Smooth muscle cell (in vitro differentiated cells): Measurements from ENCODE around the gene PRF1. TPM values are rescaled to one million over a fixed set of nuclear protein-coding genes. Genes with fewer than 3 reads are reported as not detected.
A peak's percentile ranks its signal among the peaks of the same experiment; 100 is the strongest.

ENCODE experiments used
- DNase-seq: peaks from one replicate; lab custom pipeline; 2025; ENCODE audit not compliant: unreplicated experiment; lab: John Stamatoyannopoulos, UW
- H2AFZ ChIP-seq: fragments of 200-600 bp; sonication (generic); 2 replicates; pipeline ENCODE4 v1.6.0; 2016; ENCODE audit warnings: antibody characterized with exemption, low read depth, mild to moderate bottlenecking
- H3F3A ChIP-seq: fragments of 200-600 bp; sonication (generic); 2 replicates; pipeline ENCODE4 v1.6.0; 2017; ENCODE audit warnings: antibody characterized with exemption, low read depth
- H3K27ac ChIP-seq: fragments of 200-600 bp; sonication (generic); 2 replicates; pipeline ENCODE4 v1.5.1; 2016; ENCODE audit warnings: low read depth, mild to moderate bottlenecking
- H3K27me3 ChIP-seq: fragments of 200-600 bp; sonication (generic); 2 replicates; pipeline ENCODE4 v1.6.1; 2016; ENCODE audit warnings: low read depth, mild to moderate bottlenecking
- H3K36me3 ChIP-seq: fragments of 200-600 bp; sonication (generic); 2 replicates; pipeline ENCODE4 v1.5.1; 2016; ENCODE audit warnings: low read depth
- H3K4me1 ChIP-seq: fragments of 200-600 bp; sonication (generic); 2 replicates; pipeline ENCODE4 v1.5.1; 2016; ENCODE audit warnings: low read depth
- H3K4me2 ChIP-seq: fragments of 200-600 bp; sonication (generic); 2 replicates; pipeline ENCODE4 v1.6.0; 2016; ENCODE audit warnings: mild to moderate bottlenecking
- H3K4me3 ChIP-seq: fragments of 200-600 bp; sonication (generic); 2 replicates; pipeline ENCODE4 v1.5.1; 2016; ENCODE audit warnings: mild to moderate bottlenecking
- H3K79me2 ChIP-seq: fragments of 200-600 bp; sonication (generic); 2 replicates; pipeline ENCODE4 v1.6.0; 2016; ENCODE audit warnings: low read depth, mild to moderate bottlenecking
- H3K9ac ChIP-seq: fragments of 200-600 bp; sonication (generic); 2 replicates; pipeline ENCODE4 v1.6.0; 2016; ENCODE audit warnings: low read depth
- H3K9me3 ChIP-seq: fragments of 200-600 bp; sonication (generic); replicated peaks from 2 replicates; pipeline ENCODE4 v1.5.1; 2016; ENCODE audit warnings: low read depth
- H4K20me1 ChIP-seq: fragments of 200-600 bp; sonication (generic); 2 replicates; pipeline ENCODE4 v1.6.0; 2016; ENCODE audit warnings: low read depth
- WGBS: methylation state at CpG from one replicate; pipeline ENCODE4 v1.1.7; 2016; ENCODE audit warnings: low lambda C conversion rate; 5-methylcytosine and 5-hydroxymethylcytosine counted together
- polyA plus RNA-seq: library from polyadenylated mRNA; unstranded; fragments of >200 nt; fragmentation: Nextera tagmentation; extraction: Ambion mirVana; gene quantifications from 2 replicates; pipeline ENCODE4 v1.2.1, GENCODE V29; 2016
- total RNA-seq: library from RNA; depleted of rRNA; stranded (reverse); fragments of >200 nt; gene quantifications from 2 replicates; pipeline ENCODE4 v1.2.3, GENCODE V29; 2014
- TF ChIP-seq, protein P1 (sequence below): fragments of 200-600 bp; sonication (generic); IDR thresholded peaks from 2 replicates; pipeline ENCODE4 v1.5.1; 2017; ENCODE audit warnings: borderline replicate concordance, mild to moderate bottlenecking, antibody characterized with exemption; ENCODE audit not compliant: insufficient read depth, poor library complexity, severe bottlenecking

Gene PRF1
- total RNA-seq (not detected in 2 replicates), polyA plus RNA-seq (not detected in 2 replicates)

DNA sequence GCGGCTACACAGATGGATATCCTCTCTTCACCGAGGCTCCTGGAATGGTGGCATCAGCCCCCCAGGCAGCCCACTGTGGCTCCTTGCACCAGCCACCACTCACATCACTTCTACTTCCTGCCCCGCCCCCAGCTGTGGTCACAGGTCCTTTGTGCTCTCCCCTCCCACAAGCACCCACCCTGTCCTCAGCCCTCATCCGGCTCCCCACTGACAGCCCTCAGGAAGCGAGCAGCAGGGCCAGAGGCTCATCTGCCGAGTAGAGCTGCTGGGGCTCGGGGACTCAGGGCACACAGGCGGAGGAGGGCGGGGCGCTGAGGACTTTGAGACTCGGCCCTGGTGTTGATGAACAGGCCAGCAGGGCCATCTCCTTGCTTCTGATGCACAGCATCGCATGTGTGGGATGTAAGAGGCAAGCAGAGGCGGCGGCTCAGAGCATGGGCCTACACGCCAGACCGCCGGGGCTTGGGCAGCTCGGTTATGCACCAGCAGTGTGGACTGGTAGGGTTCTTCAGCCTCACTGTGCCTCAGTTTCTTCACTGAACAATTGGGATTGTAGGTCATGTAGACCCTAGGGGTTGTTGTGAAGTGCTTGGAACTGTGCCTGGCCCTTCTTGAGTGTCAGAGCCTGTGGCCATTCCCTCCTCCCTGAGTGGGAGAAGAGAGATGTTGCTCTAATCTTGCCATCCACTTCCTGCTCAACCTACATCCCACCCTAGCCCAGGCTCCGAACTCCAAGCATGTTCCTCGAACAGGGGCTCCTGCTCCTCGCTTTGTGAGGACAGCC lies at the start of gene PRF1:
PRF1 (minus strand) TSS at position 77 of the 784 bp plus-strand sequence. CDS start 1,839 bp downstream, outside the sequence.
- TF ChIP-seq, protein P1, sequence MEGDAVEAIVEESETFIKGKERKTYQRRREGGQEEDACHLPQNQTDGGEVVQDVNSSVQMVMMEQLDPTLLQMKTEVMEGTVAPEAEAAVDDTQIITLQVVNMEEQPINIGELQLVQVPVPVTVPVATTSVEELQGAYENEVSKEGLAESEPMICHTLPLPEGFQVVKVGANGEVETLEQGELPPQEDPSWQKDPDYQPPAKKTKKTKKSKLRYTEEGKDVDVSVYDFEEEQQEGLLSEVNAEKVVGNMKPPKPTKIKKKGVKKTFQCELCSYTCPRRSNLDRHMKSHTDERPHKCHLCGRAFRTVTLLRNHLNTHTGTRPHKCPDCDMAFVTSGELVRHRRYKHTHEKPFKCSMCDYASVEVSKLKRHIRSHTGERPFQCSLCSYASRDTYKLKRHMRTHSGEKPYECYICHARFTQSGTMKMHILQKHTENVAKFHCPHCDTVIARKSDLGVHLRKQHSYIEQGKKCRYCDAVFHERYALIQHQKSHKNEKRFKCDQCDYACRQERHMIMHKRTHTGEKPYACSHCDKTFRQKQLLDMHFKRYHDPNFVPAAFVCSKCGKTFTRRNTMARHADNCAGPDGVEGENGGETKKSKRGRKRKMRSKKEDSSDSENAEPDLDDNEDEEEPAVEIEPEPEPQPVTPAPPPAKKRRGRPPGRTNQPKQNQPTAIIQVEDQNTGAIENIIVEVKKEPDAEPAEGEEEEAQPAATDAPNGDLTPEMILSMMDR: no peak
- no peak within 1 kb of the TSS for H3K27ac ChIP-seq
- no peak for DNase-seq

DNA sequence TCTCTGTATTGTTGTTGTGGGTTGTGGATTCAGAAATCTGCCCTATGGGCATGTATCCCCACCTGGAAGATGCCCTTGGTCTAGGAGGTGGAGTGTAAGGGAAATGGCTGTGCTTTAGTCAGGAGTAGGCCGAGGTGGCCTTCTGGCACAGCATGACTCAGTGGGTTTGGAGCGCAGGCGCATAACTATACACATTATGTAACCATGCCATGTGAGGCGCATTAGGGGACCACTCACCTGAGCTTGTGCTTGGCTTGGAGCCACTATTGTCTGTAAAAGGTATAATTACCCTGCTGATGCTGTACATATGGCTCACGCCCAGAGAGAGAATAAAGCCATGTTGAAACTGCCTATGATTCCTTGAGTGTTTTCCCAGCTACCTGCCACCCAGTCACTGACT lies 49.1 kb upstream of the PRF1 start:
- DNase-seq: no peak
- no peak overlapping the region for H3K9ac ChIP-seq
- no peak overlapping the region for H3K4me3 ChIP-seq
- no peak overlapping the region for H2AFZ ChIP-seq
- 96% methylated on average over 5 of the region's 5 CpGs for WGBS
- peaks cover 12% of the 10 kb centered on the region for H3F3A ChIP-seq
- no peaks in the 10 kb centered on the region for H3K9me3 ChIP-seq
- H3K4me1 ChIP-seq: no peaks in the 10 kb centered on the region
- peak overlapping the region; percentile 42 for H3K27ac ChIP-seq
- H3K79me2 ChIP-seq: no peaks in the 10 kb centered on the region
- no peaks in the 10 kb centered on the region for H3K36me3 ChIP-seq
- no peak overlapping the region for H3K4me2 ChIP-seq
- H4K20me1 ChIP-seq: no peaks in the 10 kb centered on the region
- TF ChIP-seq, protein P1: no peak
- H3K27me3 ChIP-seq: no peaks in the 10 kb centered on the region

More for the DNA sequence above, at the start of gene PRF1:
- Histone ChIP-seq H3K27me3 (no peaks in the 10 kb centered on the region), H3K9ac (no peak within 1 kb of the TSS), H3K36me3 (no peaks in the 10 kb centered on the region), H3K9me3 (no peaks in the 10 kb centered on the region), H3K79me2 (no peaks in the 10 kb centered on the region), H3K4me1 (no peaks in the 10 kb centered on the region), H3K4me2 (no peak within 1 kb of the TSS), H3K4me3 (no peak within 1 kb of the TSS), H3F3A (no peaks in the 10 kb centered on the region), H2AFZ (no peak within 1 kb of the TSS), H4K20me1 (no peaks in the 10 kb centered on the region)
- WGBS: 94% methylated on average over 21 of the region's 21 CpGs

DNA sequence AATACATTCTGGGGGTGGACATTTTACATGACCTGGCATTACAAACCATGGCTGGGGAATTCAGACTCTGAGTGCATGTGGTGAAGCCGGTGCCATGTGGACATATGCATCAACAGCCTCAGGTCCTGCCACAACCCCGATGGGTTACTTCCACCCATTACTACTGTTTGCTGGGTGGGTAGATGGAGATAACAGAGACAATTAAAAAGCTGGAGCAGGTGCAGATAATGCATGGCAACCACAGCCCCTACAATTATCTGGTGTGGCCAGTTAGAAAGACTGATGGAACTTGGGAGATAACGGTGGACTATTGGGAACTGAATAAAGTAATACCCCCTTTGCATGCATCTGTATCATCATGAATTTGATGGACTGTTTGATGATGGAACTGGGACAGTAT lies 48.2 kb upstream of the PRF1 start:
- Histone ChIP-seq H3K4me2 (no peak overlapping the region), H3F3A (peaks cover 6% of the 10 kb centered on the region), H3K27ac (no peak overlapping the region), H3K9me3 (no peaks in the 10 kb centered on the region), H3K79me2 (no peaks in the 10 kb centered on the region), H3K9ac (no peak overlapping the region), H2AFZ (no peak overlapping the region), H3K4me3 (no peak overlapping the region), H3K27me3 (no peaks in the 10 kb centered on the region), H3K36me3 (no peaks in the 10 kb centered on the region), H3K4me1 (no peaks in the 10 kb centered on the region), H4K20me1 (no peaks in the 10 kb centered on the region)
- DNase-seq: no peak
- TF ChIP-seq, protein P1: no peak
- 94% methylated on average over 3 of the region's 3 CpGs for WGBS

DNA sequence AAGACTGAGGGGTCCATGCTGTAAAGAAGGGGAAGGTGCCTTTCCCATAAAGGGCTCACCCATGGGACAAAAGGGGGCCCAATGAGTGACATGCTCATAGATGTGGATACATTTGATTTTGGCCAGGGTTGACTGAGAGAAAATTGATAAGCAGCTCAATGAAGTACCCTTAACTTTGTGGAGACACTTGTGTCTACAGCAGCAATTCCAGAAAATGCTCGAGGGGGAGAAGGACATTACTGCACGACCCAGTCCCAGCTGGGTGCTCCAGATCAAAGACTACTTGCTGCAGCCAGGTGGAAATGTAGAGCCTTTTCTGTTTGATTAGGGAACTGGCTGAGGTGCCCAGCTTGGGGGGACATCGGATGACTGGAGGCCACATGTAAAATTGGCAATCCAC lies 47.6 kb upstream of the PRF1 start:
- DNase-seq: no peak
- no peak overlapping the region for H3K27ac ChIP-seq
- no peak overlapping the region for H3K9ac ChIP-seq

More for the DNA sequence above, 47.6 kb upstream of the PRF1 start:
- Histone ChIP-seq H3K4me1 (no peaks in the 10 kb centered on the region), H3F3A (no peaks in the 10 kb centered on the region), H3K79me2 (no peaks in the 10 kb centered on the region), H3K4me2 (no peak overlapping the region), H3K27me3 (no peaks in the 10 kb centered on the region), H2AFZ (no peak overlapping the region), H3K36me3 (no peaks in the 10 kb centered on the region), H3K4me3 (no peak overlapping the region), H4K20me1 (no peaks in the 10 kb centered on the region), H3K9me3 (no peaks in the 10 kb centered on the region)
- 85% methylated on average over 3 of the region's 3 CpGs for WGBS
- TF ChIP-seq, protein P1: no peak
